ENCODE data around the gene HOXC6. TPM values are rescaled to one million over a fixed set of nuclear protein-coding genes. Genes with fewer than 3 reads are reported as not detected.

The HOXC6 gene
- total and polyA plus RNA-seq, 2 of the 13 experiments (the other 11 are each of a cell fraction or from before 2014, with no cell fraction given) = not detected

GRCh38 chr12:53988541-53989226 lies 39.6 kb upstream of the HOXC6 start (continued):
- TF ChIP-seq PHF20 (CRISPR knock-in tag; IDR thresholded peaks at IDR 0.05) (0 out of 2 replicates have a peak, but pooled peaks have one; percentile 29), SALL1 (CRISPR knock-in tag; IDR thresholded peaks at IDR 0.05) (peak; percentile 34; the same call in 1 of the 2 replicates), ONECUT2 (CRISPR knock-in tag; IDR thresholded peaks at IDR 0.05) (no peak), ERF (CRISPR knock-in tag; IDR thresholded peaks at IDR 0.05) (no peak), ZNF232 (CRISPR knock-in tag; IDR thresholded peaks at IDR 0.05; ENCODE audit: borderline replicate concordance) (peak; percentile 37; the same call in 1 of the 2 replicates), KAT8 (CRISPR knock-in tag; IDR thresholded peaks at IDR 0.05) (no peak), MAFF (IDR thresholded peaks at IDR 0.05; ENCODE audit: low read depth, low read length) (no peak), ARID5B (CRISPR knock-in tag; IDR thresholded peaks at IDR 0.05) (0 out of 2 replicates have a peak, but pooled peaks have one; percentile 17), HOXA5 (CRISPR knock-in tag; IDR thresholded peaks at IDR 0.05) (0 out of 2 replicates have a peak, but pooled peaks have one; percentile 29), ZNF333 (CRISPR knock-in tag; IDR thresholded peaks at IDR 0.05; ENCODE audit: borderline replicate concordance) (no peak)

All from HepG2 (cell line).